Activated T-cell treated with anti-CD3 and anti-CD28 coated beads for 48 hours (primary cell): ENCODE measurements around the gene WARS2.

Experiments used
- DNase-seq: peaks from one replicate; pipeline ENCODE4 v3.0.0-alpha.2; 2020; ENCODE audit warnings: low read depth

WARS2 gene

GRCh38 chr1:118998171-118998570 lies 142.3 kb downstream of the WARS2 start:
- DNase-seq: no peak

- no peak for DNase-seq
Observed at GRCh38 chr1:118997225-118997624, 143.2 kb downstream of the WARS2 start.

- no peak for DNase-seq
Observed at GRCh38 chr1:118995312-118996016, 145.0 kb downstream of the WARS2 start.

- DNase-seq: no peak
Observed at GRCh38 chr1:118993700-118994026, 146.8 kb downstream of the WARS2 start.

GRCh38 chr1:118992868-118993699 lies 147.4 kb downstream of the WARS2 start:
- no peak for DNase-seq

GRCh38 chr1:118992237-118992825 lies 148.1 kb downstream of the WARS2 start:
- DNase-seq: no peak

GRCh38 chr1:118991448-118991847 lies 149.0 kb downstream of the WARS2 start:
- DNase-seq: no peak

GRCh38 chr1:118990513-118991152 lies 149.8 kb downstream of the WARS2 start:
- no peak for DNase-seq

GRCh38 chr1:118989878-118990378 lies 150.5 kb downstream of the WARS2 start:
- DNase-seq: no peak

GRCh38 chr1:118989006-118989815 lies 151.2 kb downstream of the WARS2 start:
- DNase-seq: no peak

GRCh38 chr1:118988186-118989005 lies 152.1 kb downstream of the WARS2 start, which contains the start of gene TBX15:
Gene TBX15, minus strand, starts transcription at chr1:118988343. Its CDS starts 548 bp downstream, at chr1:118987795.
- no peak for DNase-seq

GRCh38 chr1:118987468-118988185 lies 152.8 kb downstream of the WARS2 start:
- DNase-seq: no peak

GRCh38 chr1:118986555-118987467 lies 153.6 kb downstream of the WARS2 start:
- no peak for DNase-seq

GRCh38 chr1:118985640-118986554 lies 154.6 kb downstream of the WARS2 start:
- no peak for DNase-seq

GRCh38 chr1:118984722-118985639 lies 155.5 kb downstream of the WARS2 start:
- DNase-seq: no peak

- DNase-seq: no peak
Observed at GRCh38 chr1:118984086-118984721, 156.2 kb downstream of the WARS2 start.
